Loucy (cell line): ENCODE results near the gene MRPL18.

ENCODE experiments used
- H2AFZ ChIP-seq: fragments of 200-600 bp; sonication (generic); 2 replicates; pipeline ENCODE4 v1.6.0; 2016; ENCODE audit warnings: antibody characterized with exemption, mild to moderate bottlenecking, low read length, moderate library complexity
- H3F3A ChIP-seq: fragments of 200-600 bp; 2 replicates; pipeline ENCODE4 v1.6.0; 2016; ENCODE audit warnings: antibody characterized with exemption, low read depth, mild to moderate bottlenecking
- H3K27me3 ChIP-seq: fragments of 200-600 bp; sonication (generic); 2 replicates; pipeline ENCODE4 v1.6.1; 2014; ENCODE audit warnings: low read length, mild to moderate bottlenecking; ENCODE audit not compliant: insufficient read depth, poor library complexity, severe bottlenecking
- H3K36me3 ChIP-seq: fragments of 200-600 bp; sonication (generic); 2 replicates; pipeline ENCODE4 v1.6.1; 2016; ENCODE audit warnings: low read length; ENCODE audit not compliant: insufficient read depth
- H3K4me1 ChIP-seq: fragments of 200-600 bp; sonication (generic); 2 replicates; pipeline ENCODE4 v1.5.1; 2014; ENCODE audit warnings: low read length, mild to moderate bottlenecking; ENCODE audit not compliant: insufficient read depth, poor library complexity, severe bottlenecking
- H3K4me2 ChIP-seq: fragments of 200-600 bp; sonication (generic); 2 replicates; pipeline ENCODE4 v1.6.0; 2014; ENCODE audit warnings: antibody characterized with exemption, low read length, low read depth, mild to moderate bottlenecking; ENCODE audit not compliant: poor library complexity, severe bottlenecking
- H3K4me3 ChIP-seq: fragments of 200-600 bp; sonication (generic); 2 replicates; pipeline ENCODE4 v1.5.1; 2014; ENCODE audit warnings: low read length, mild to moderate bottlenecking, mixed read lengths; ENCODE audit not compliant: poor library complexity, severe bottlenecking
- H3K79me2 ChIP-seq: fragments of 200-600 bp; sonication (generic); 2 replicates; pipeline ENCODE4 v1.6.1; 2014; ENCODE audit warnings: low read length; ENCODE audit not compliant: insufficient read depth
- H3K9ac ChIP-seq: fragments of 200-600 bp; sonication (generic); 2 replicates; pipeline ENCODE4 v1.6.0; 2014; ENCODE audit warnings: mild to moderate bottlenecking, low read depth, low read length, moderate library complexity; ENCODE audit not compliant: poor library complexity, severe bottlenecking
- H3K9me2 ChIP-seq: fragments of 200-600 bp; sonication (generic); replicated peaks from 2 replicates; pipeline ENCODE4 v1.6.1; 2016; ENCODE audit warnings: low read depth, low read length, mixed read lengths
- H3K9me3 ChIP-seq: fragments of 200-600 bp; sonication (generic); 2 replicates; pipeline ENCODE4 v1.6.1; 2014; ENCODE audit warnings: mild to moderate bottlenecking, antibody characterized with exemption, low read length, low read depth; ENCODE audit not compliant: insufficient read depth
- H4K20me1 ChIP-seq: fragments of 200-600 bp; sonication (generic); 2 replicates; pipeline ENCODE4 v1.6.0; 2014; ENCODE audit warnings: antibody characterized with exemption, low read length, mild to moderate bottlenecking; ENCODE audit not compliant: insufficient read depth, poor library complexity, severe bottlenecking
- EZH2phosphoT487 ChIP-seq: fragments of 200-600 bp; IDR thresholded peaks from 2 replicates; pipeline ENCODE4 v1.6.1; 2018; ENCODE audit warnings: antibody characterized with exemption, mild to moderate bottlenecking, moderate library complexity, borderline replicate concordance
- TF ChIP-seq, protein P1 (sequence below): fragments of 200-600 bp; sonication (generic); conservative IDR thresholded peaks from 2 replicates; pipeline ENCODE4 v1.5.1; 2014; ENCODE audit warnings: mild to moderate bottlenecking, antibody characterized with exemption, low read length

MRPL18 gene

GRCh38 chr6:159790149-159790955, at the start of gene MRPL18:
TSS of gene MRPL18 (plus strand) at chr6:159790467. CDS start at chr6:159790588, 121 bp downstream.
- peak within 1 kb of the TSS; percentile 99 for H3K4me2 ChIP-seq
- H3K9me2 ChIP-seq, result no peaks in the 10 kb centered on the region
- no peaks in the 10 kb centered on the region for H3K27me3 ChIP-seq
- no peaks in the 10 kb centered on the region for H3F3A ChIP-seq
- peak within 1 kb of the TSS; percentile 87 for H2AFZ ChIP-seq
- peaks cover 48% of the 10 kb centered on the region for H3K4me1 ChIP-seq
- H3K36me3 ChIP-seq, result peaks cover 24% of the 10 kb centered on the region
- H4K20me1 ChIP-seq, result peaks cover 73% of the 10 kb centered on the region
- peak within 1 kb of the TSS; percentile 97 for H3K4me3 ChIP-seq
- TF ChIP-seq EZH2phosphoT487, result no peak
- TF ChIP-seq, protein P1, sequence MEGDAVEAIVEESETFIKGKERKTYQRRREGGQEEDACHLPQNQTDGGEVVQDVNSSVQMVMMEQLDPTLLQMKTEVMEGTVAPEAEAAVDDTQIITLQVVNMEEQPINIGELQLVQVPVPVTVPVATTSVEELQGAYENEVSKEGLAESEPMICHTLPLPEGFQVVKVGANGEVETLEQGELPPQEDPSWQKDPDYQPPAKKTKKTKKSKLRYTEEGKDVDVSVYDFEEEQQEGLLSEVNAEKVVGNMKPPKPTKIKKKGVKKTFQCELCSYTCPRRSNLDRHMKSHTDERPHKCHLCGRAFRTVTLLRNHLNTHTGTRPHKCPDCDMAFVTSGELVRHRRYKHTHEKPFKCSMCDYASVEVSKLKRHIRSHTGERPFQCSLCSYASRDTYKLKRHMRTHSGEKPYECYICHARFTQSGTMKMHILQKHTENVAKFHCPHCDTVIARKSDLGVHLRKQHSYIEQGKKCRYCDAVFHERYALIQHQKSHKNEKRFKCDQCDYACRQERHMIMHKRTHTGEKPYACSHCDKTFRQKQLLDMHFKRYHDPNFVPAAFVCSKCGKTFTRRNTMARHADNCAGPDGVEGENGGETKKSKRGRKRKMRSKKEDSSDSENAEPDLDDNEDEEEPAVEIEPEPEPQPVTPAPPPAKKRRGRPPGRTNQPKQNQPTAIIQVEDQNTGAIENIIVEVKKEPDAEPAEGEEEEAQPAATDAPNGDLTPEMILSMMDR, result no peak
- peaks cover 84% of the 10 kb centered on the region for H3K79me2 ChIP-seq
- H3K9ac ChIP-seq, result peak within 1 kb of the TSS; percentile 96
- no peaks in the 10 kb centered on the region for H3K9me3 ChIP-seq

DNA sequence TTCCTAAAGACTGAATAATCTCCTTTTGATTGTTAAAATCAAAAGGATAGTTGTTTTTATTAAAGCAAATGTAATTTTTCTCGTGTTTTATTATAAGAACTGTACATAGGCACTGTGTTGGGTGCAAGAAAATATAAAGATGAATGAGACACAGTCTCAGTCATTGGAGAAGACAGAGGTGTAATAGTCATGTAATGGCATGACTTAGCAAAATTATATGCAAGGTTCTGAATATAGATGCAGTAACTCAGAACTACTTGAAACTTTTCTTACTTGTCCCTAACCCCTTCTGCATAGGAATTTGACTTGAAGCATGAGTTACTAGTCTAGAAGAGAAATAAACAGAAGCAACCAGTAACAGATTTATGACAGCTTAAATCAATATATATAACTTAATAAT, 48.1 kb upstream of the MRPL18 start:
- H3K36me3 ChIP-seq, result peaks cover 94% of the 10 kb centered on the region
- no peaks in the 10 kb centered on the region for H3K9me3 ChIP-seq
- H3K9me2 ChIP-seq, result no peaks in the 10 kb centered on the region
- H4K20me1 ChIP-seq, result peaks cover 78% of the 10 kb centered on the region
- TF ChIP-seq EZH2phosphoT487, result no peak
- TF ChIP-seq, protein P1, result no peak
- H2AFZ ChIP-seq, result no peak overlapping the region
- no peak overlapping the region for H3K4me2 ChIP-seq
- H3K4me1 ChIP-seq, result peaks cover 4% of the 10 kb centered on the region
- H3K27me3 ChIP-seq, result no peaks in the 10 kb centered on the region
- no peaks in the 10 kb centered on the region for H3F3A ChIP-seq
- peaks cover 82% of the 10 kb centered on the region for H3K79me2 ChIP-seq
- H3K9ac ChIP-seq, result no peak overlapping the region
- H3K4me3 ChIP-seq, result no peak overlapping the region

- H3K9me2 ChIP-seq, result no peaks in the 10 kb centered on the region
- H3F3A ChIP-seq, result no peaks in the 10 kb centered on the region
- TF ChIP-seq EZH2phosphoT487, result no peak
- TF ChIP-seq, protein P1, result no peak
- H4K20me1 ChIP-seq, result peaks cover 53% of the 10 kb centered on the region
- H3K4me3 ChIP-seq, result no peak overlapping the region
- H3K4me1 ChIP-seq, result no peaks in the 10 kb centered on the region
- peaks cover 98% of the 10 kb centered on the region for H3K36me3 ChIP-seq
- H3K9ac ChIP-seq, result no peak overlapping the region
- peaks cover 54% of the 10 kb centered on the region for H3K79me2 ChIP-seq
- H2AFZ ChIP-seq, result no peak overlapping the region
- no peak overlapping the region for H3K4me2 ChIP-seq
- no peaks in the 10 kb centered on the region for H3K27me3 ChIP-seq
- H3K9me3 ChIP-seq, result no peaks in the 10 kb centered on the region
Measured at GRCh38 chr6:159745081-159745480, 45.2 kb upstream of the MRPL18 start.
